CD1c-positive myeloid dendritic cell (primary cell): ENCODE results near the gene BYSL.

Experiments
- DNase-seq: peaks from one replicate; pipeline ENCODE4 v3.0.0-alpha.2; 2016; ENCODE audit errors: extremely low spot score

BYSL gene

DNA sequence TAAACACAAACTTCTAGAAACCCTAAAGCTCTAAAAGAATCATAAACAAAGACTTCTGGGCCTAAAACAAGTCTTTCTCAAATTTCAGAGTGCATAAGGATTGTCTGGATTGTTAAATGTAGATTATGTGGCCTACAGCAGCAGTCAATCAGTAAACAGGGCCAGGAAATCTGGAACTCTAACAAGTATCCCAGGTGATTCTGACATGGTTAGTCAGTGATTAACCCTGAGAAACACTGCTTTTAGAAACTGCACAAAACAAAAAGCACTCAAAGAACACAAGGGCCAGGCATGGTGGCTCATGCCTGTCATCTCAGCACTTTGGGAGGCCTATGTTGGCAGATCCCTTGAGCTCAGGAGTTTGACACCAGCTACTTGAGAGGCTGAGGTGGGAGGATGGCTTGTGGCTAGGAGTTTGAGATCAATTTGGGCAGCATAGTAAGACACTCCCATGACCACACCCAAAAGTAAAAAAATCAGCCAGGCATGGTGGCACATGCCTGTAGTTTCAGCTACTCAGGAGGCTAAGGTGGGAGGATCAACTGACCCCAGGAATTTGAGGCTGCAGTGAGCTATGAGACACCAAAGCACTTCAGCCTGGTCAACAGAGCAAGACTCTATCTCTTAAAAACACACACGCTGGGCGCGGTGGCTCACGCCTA lies 6.3 kb upstream of the BYSL start:
- DNase-seq: no peak

DNA sequence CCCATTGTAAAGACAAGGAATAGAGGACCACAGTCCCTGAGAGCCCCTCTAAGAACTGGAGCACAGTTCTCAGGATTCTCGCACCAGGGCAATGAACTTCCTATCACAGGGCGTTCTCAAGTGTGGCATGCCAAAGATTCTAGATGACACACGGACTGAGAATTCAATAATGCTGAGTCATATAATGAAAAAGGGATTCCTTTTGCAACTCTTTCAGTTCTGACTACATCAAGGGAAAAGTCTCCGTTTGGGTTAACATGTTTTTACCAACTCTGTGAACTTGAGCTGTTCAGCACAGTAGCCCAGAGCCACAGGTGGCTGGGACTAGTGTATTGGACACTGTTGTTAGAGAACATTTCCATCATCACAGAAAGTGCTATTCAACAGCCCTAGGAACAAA lies 3.8 kb upstream of the BYSL start:
- peak; percentile 40 for DNase-seq

DNA sequence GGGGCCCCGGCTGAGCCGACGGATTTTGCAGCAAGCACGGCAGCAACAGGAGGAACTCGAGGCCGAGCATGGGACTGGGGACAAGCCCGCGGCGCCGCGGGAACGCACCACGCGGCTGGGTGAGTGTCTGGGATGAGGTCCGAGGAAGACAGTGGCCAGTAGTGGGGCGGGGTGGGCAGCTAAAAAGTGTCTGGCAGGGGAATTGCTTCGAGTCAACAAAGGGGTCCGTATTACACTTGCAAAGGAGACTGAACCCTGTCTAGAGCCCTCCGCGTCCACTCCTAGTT lies 356 bp downstream of the BYSL start:
- DNase-seq: peak; percentile 52

DNA sequence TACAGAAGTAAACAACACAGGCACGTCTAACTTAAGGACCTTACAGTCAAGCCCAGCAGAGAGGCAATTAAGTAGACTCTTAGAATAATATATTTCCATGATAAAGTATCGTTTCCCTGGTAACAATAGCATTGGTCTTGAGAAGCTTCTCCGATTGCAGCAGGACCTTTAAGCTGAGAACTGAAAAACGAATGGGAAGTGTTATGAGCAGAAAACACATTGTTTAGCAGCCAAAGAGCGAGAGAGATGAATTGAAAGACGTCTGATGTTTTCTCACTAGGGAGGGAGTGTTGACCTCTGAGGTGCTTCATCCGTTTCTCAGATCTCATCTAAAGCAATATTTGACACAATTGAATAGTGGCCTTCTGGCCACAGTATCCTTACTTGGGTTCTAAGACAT lies 855 bp downstream of the BYSL start:
- DNase-seq: no peak

DNA sequence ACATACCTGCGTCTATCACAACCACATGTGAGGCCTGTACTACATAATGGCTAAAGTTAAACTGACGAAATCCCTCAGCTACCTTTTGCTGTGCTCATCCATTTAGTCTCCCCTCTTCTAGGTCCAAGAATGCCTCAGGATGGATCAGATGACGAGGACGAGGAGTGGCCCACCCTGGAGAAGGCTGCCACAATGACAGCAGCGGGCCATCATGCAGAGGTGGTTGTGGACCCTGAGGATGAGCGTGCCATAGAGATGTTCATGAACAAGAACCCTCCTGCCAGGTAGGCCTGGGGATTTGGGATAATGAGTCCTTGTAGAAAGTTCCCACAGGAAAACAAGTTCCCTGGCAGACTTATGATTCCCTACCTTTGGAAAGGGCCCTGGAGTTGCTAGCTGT lies 6.0 kb downstream of the BYSL start:
- DNase-seq: no peak

DNA sequence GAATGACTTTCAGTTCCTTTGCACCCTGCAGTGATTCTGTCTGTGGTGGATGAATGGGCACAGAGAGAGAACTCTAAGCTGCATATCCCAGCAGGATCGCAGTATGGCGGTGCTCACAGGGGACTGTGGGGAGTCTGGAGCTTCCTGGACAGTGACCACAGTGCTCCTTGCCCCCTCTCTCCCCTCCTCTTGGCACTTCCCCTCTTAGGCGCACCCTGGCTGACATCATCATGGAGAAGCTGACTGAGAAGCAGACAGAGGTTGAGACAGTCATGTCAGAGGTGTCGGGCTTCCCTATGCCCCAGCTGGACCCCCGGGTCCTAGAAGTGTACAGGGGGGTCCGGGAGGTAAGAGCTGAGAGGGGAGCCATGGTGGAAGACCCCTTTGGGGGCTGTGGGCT lies 8.6 kb downstream of the BYSL start:
- DNase-seq: peak; percentile 29

DNA sequence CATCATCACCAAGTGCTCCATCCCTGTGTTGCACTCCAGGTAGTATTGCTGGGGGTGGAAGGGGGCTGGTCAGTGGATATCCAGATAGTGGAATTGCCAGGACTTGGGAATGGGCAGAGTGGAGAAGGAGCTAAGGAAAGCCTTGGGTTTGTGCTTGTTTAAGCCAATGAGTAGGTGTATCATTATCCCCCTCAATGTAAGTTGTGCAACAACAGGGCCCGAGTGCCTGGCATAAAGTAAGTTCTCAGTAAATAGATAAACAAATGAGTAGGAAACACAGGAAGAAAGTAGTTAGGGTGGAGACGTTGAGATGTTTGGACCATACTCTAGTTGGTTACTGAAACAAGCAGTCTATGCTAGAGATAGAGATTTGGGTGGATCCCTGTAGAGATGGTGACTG lies 10.5 kb downstream of the BYSL start:
- DNase-seq: no peak

DNA sequence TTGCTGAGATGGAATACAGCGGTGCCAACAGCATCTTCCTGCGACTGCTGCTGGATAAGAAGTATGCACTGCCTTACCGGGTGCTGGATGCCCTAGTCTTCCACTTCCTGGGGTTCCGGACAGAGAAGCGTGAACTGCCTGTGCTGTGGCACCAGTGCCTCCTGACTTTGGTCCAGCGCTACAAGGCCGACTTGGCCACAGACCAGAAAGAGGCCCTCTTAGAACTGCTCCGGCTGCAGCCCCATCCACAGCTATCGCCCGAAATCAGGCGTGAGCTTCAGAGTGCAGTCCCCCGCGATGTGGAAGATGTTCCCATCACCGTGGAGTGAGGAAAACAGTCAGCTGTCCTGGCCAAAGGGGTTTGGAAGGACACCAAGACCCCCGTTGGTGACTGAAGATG lies 11.1 kb downstream of the BYSL start:
- DNase-seq: no peak

DNA sequence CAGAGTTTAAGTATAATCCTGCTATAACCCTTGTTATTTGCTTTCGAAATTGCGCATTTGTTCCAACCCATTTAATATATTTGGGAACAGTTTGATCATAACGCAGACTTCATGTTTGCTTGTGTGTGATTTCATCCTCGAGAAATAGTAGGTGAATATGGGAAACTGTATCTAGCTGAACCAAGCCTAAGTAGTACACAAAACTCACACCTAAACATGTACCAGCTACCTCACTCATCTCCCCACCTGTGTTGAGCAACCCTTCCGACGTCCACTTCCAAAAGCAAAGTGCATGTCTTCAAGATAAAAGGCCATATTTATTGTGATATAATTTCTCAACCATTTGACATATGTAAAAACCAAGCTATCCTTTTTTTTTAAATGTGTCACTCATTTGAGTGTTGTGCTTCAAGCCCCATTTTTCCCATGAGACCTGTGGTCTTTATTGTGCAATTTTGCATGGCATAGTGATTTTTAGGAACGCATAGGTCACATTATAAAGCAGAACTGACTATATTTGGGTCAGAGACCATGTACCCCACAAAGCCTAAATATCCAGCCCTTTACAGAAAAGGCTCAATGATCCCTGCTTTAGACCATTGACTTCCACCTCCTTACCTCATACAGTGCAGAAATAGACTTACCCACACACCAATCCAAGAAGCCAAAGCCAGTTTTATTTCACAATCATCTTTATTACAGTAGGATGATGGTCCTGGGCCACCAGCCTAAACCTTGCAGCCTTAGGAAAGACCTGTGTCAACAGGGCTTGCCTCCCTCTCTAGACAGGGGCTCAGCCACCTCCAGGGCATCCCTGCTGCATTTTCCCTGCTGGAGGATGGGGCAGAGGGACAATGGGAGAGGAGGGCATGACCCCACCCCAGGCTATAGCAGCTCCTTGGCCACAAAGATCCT lies 13.2 kb downstream of the BYSL start:
- DNase-seq: no peak

DNA sequence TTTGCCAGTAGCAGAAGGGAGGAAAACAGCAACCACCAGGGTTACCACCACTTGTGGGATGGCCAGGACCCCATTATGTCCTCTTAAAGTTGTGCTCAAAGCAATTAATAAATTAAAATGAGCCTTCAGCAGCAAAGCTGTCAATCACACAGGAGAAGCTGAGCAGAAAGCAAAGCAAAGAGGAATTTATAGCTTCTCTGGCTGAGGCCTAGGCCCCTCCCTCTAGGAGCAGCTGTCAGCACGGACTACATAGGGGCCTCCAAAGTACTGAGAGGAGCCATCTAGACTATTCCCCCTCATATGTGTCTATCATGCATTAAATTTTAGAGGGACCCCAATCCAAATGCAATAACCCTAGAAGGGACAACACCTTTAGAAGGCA lies 13.9 kb downstream of the BYSL start:
- DNase-seq: no peak

DNA sequence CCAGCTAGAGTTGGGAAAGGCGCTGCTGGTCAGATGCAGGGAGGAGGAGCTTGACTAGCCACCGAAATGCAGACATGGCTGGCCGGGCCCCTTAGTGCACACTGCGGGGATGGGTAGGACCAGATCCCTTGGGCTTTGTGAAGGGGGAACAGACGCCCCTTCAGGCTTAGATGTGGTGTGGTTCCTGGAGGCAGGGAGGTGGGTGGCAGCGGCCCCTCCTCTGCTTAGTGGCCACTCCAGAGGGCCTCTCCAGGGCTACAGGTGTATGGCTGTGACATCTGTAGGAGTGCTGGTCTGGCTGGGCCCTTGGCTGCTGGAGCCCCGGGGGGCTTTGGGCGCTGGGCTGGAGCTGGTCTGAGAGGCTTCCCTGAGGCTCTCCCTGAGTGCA lies 14.4 kb downstream of the BYSL start:
- DNase-seq: no peak

DNA sequence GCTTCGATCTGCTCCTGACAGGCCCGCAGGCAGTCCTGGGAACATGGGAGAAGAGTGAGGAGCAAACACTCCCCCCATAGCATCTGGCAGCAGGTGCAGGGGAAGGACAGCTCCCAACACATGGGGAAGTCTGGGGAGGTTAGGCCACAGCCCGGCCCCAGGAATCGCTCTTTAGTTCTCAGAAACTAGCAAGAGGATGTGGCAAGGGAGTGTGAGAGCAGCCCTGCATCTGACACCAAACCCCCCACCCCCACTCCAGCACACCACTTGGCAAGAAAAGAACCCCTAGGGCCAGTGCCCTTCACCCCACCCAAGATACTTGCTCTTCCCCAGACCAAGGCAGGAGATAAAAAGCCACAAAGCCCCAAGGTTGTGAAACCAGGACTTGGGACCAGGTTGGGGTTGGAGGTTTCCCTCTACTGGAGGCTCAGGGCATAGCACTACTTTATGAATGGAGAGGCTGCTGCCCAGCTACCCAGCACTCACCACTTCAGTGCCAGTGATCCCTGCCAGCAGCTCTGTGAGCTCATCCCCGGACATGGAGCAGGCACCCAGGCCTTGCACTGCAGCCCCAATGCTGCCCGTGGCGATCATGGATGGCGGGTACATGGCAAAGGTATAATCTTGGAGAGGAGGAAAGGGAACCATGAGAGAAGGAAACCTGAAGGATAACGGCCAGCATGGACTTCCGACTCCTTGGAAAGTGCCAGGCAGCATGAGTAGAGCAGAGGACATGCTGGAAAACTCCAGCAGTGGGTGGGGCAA lies 15.0 kb downstream of the BYSL start:
- DNase-seq: peak; percentile 87

DNA sequence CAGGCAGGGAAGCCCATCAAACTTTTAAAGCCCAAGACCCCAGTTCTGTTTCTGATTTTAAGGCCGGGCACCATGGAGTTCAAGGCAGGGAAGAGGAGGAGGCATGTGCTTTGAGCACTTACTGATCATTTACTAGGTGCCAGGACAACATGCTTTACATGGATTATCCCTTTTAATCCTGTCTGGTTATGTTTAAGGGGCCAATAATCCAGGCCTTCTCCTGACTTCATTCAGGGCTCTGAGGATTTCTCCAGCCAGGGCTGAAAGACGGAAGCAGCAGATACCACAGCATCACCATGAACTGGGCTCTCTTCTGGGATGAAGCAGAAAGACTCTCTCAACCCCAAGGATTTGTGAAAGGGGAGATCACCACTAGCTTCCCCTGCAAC lies 16.2 kb downstream of the BYSL start:
- DNase-seq: no peak

DNA sequence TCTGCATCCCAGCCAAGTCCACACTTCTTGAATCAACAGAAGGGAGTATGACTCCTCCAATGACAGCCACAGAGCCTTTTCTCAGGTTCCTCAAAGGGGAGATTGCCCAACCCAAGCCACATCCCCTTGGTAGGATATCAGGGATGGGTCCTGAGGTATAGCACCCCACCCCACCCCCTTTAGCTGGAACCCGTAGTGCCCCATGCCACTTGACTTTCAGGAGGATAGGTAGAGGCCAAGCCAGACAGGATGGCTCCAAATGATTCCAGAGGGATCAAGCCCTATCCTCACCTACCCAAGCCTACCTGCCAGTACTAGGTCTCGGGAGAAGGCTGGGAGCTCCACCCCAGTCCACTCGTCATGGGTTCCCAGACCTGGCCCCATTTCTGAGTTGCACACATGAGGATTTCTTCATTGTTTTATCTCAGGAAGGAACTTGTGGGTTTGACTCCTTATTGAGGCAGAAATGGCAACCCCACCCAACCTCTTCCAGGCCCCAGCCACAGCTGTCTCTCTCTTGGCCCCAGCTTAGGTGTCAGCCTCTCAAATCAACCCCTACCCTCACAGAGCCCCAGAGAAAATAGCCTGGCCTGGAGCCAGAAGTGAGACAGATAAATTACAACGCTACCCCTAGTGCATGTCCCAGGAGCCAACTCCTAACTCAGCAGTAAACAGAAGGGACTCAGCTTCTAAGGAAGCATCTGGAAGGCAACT lies 16.7 kb downstream of the BYSL start:
- peak; percentile 64 for DNase-seq

DNA sequence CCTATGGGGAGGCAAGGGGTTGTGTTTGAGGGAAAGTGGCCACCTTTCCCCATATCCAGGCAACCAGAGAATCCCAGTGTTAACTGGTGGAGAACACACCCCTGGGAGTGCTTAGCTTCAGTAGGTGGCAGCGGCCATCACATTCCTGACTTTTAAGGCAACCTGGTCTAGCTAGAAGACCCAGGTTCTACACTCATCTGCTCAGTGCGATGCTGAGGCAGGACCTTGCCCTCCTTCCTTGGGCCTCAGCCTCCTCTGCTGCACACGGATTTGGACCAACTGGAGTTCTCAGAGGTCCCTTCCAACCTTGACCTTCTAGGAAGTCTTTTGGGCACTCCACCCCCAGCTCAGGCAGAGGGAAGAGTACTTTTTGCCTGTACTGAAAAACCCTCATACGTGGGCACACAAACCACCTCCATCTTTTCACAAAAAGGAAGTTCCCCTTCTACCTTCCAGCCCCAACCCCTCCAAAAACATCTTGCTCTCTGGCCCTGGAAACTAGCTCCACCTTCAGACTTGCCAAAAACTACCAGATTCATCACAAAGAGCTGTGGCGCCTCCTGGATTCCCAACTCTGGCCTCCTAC lies 17.4 kb downstream of the BYSL start:
- DNase-seq: no peak

DNA sequence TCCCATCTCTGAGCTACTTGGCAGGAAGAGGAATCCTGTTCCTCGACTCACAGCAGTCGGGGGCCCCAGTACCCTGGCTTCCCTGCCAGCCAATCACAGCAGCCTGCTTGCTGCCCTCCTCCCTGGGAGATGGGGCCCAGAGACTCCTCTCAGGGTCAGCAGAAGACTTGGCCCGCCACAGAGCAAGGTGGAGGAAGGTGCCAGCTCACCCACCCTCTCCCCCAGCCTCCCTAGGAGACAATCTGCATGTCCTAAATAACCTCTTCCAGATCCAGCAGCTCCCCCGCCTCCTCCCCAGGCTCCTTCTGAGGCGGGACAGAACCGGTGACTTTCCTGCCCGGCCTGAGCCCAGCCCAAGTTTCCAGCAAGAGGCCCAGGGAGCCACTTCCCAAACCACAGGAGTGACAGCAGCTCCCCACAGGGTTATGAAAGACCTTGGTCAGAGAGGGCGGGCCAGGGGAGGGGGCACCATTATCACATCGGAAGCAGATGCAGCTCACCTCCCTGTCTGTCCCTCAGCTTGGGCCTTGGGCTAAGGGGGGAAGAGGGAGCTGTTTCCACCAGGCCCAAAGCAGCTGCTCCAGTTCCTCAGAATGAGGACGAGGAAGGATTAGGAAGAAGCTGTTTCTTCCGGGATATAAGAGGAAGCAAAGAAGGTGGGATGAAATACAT lies 18.0 kb downstream of the BYSL start:
- DNase-seq: peak; percentile 75

DNA sequence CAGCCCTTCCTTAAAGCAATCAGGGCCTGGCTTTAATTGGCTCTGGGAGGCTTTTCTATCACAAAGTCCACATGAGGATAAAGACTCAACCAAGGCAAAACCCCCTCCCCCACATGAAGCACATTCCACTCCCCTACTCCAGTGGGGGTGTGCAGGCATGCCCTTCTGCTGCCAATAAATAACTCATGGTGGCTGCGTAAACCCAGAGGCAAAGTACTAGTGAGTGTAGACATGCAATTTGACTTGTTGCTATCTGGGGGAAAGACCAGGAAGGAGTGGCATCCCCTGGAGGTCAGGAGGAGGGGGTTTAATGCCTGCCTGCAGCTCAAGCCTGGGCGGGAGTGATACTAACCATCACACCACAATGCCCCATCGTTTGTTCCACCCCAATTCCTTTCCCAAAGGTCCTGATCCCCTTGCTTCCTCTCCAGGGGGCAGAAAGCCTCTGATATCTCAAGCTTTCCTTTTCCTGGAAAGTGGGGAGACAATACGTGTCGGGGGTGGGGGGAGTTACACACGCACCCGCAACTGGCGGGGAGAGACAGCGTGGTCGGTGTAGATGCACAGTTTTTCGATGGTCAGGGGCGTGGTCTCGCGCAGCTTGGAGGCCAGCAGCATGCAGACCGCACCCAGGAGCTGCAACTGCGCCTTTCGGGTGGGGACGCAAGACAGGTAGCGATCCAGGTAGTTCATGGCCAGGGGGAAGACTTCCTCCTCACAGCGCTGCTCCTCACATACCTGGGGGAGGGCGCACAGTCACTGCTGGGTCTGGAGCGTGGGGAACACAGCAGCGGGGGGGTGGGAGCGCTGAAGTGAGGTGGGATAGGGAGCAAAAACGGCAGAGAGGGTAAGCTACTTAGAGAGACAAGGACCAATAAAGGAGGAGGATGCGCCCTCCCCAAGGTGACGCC lies 18.8 kb downstream of the BYSL start:
- no peak for DNase-seq

DNA sequence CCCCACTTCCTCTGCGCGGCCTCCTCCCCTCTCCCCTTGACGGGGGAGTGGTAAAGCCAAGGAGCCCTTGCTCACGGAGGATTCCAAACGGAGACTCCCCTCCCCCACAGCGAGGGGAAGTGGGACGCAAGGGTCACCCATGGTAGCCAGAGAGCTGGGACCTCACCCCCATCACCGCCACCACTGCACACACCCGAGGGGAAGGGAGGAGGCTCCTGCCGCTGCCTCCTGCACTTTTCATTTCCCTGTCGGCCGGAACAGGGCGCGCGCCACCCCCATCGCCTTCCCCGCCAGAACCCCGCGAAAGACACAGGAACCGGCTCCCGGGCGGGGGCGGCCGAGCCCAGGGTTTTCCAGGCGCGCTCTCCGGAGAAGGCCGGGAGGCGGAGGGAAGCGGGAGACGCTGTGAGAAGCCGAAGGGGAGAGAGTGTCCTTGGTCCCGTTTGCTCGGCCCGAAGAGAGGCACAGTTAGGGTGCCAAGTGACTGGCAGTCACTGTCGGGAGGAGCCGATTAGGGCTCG lies 19.5 kb downstream of the BYSL start:
- peak; percentile 56 for DNase-seq

DNA sequence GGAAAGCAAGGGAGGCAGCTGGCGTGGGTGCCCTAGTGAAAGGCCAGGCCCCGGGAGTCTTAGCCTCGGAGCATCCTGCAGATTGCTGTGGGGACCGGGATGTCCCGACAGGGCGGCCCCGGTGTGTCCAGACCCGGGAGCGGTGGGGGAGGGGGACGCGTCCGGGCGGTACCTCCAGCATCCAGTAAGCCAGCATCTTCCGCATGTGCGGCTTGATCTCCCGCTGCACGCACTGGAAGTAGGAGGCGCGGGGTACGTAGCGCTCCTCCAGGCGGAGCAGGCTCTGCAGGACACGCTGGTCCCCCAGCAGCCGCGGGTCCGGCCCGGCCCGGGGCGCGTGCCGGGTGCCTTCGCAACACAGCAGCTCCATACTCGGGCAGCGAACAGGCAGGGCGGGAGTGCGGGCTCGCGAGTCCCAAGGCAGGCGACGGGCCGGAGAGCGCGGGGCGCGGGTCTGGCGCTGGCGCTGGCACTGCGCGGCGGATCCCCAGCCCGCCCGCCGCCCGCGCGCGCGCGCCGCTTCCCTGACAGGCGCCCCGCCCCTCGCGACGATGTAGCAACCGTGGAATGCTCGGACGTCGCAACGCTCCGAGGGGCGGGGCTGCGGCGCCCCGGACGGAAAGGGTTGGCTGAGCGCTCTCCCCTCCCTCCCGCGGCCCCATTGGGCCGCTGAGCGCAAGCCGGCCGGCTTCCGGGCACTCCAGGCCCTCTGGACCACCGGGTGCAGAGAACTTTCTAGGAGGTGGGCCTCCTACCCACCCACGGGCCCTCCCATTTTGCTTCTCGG lies 20.2 kb downstream of the BYSL start, which contains the start of gene CCND3:
CCND3 (minus strand) TSS at position 529 of the 787 bp plus-strand sequence; CDS start at position 370, 159 bp downstream.
- peak; percentile 98 for DNase-seq
